Kidney (tissue), 14 donors: ENCODE measurements around the gene PRKCE. TPM values are rescaled to one million over a fixed set of nuclear protein-coding genes. Genes with fewer than 3 reads are reported as not detected.

Source experiments
- DNase-seq, 5 donors: peaks; one replicate each; pipeline ENCODE4 v3.0.0-alpha.2; 2013 to 2020
- FAIRE-seq: peaks from 2 replicates; lab custom pipeline; 2012; peaks lifted over from hg19 to GRCh38; lab: Jason Lieb, UNC
- H3K27ac ChIP-seq, 2 donors: one replicate each; pipeline ENCODE4 v1.7.0; 2013; ENCODE audit warnings: low read depth in 2 of 2, low read length in 2 of 2, inconsistent platforms in 1 of 2
- H3K27me3 ChIP-seq: one replicate; pipeline ENCODE4 v1.7.1; 2013; ENCODE audit warnings: low read length, inconsistent platforms; ENCODE audit not compliant: control insufficient read depth, insufficient read depth
- H3K36me3 ChIP-seq, 3 donors: one replicate each; pipeline versions ENCODE4 v1.7.0 to v1.7.1; 2013; ENCODE audit warnings: low read length in 3 of 3, control low read depth in 1 of 3, inconsistent platforms in 1 of 3; ENCODE audit not compliant: insufficient read depth in 3 of 3, control insufficient read depth in 2 of 3
- H3K4me1 ChIP-seq, 3 donors: one replicate each; pipeline versions ENCODE4 v1.7.0 to v1.7.1; 2013; ENCODE audit warnings: low read length in 3 of 3, inconsistent platforms in 1 of 3, low read depth in 1 of 3; ENCODE audit not compliant: control insufficient read depth in 2 of 3, insufficient read depth in 2 of 3
- H3K4me3 ChIP-seq, 3 donors: one replicate each; pipeline versions ENCODE4 v1.7.0 to v1.8.1; 2013; ENCODE audit warnings: low read length in 3 of 3, control low read depth in 1 of 3, inconsistent platforms in 1 of 3
- H3K9ac ChIP-seq, 3 donors: one replicate each; pipeline versions ENCODE4 v1.7.0 to v1.7.1; 2013; ENCODE audit warnings: low read length in 3 of 3, control low read depth in 1 of 3, inconsistent platforms in 1 of 3
- H3K9me3 ChIP-seq, 3 donors: one replicate each; pipeline versions ENCODE4 v1.7.0 to v1.7.1; 2013; ENCODE audit warnings: low read length in 3 of 3, control low read depth in 1 of 3, inconsistent platforms in 1 of 3; ENCODE audit not compliant: control insufficient read depth in 2 of 3, insufficient read depth in 1 of 3
- CTCF ChIP-seq: IDR thresholded peaks from 3 replicates; pipeline ENCODE4 v1.5.1; 2012; ENCODE audit warnings: mild to moderate bottlenecking, moderate library complexity, borderline replicate concordance; ENCODE audit not compliant: insufficient read depth; ENCODE audit errors: extremely low read depth
- intact Hi-C: fragments of 100-400 bp; cut with DNase I; formaldehyde crosslinking; loops from one replicate; pipeline ENCODE4 v1.11.1; 2022
- polyA plus RNA-seq: library from polyadenylated mRNA; stranded (reverse); fragments of 350-450 nt; fragmentation: Illumina TruSeq; extraction: RNeasy Lipid Tissue Mini Kit (QIAGEN cat#74804); gene quantifications from one replicate; pipeline ENCODE4 v1.2.3, GENCODE V29; 2014; ENCODE audit warnings: low read depth, low replicate concordance; ENCODE audit not compliant: insufficient read depth
- total RNA-seq: library from RNA; stranded (reverse); fragmentation: NEBNext Ultra II Directional; extraction: Animal tissue kit (Norgen Biotek cat#: 25700); gene quantifications from one replicate; pipeline ENCODE4 v1.2.1, GENCODE V29; 2021
- donor health status: control.
- donor health status: control.
- donor health status: control.
- donor health status: control.
- donor health status: control.
- donor health status: DM: yes; HTN: yes; CAD: no.
- donor health status: Normal renal cell carcinoma (clear cell type).

The PRKCE gene
- total and polyA plus RNA-seq, 2 donors from 2014 or later: 11.1 to 27.3 TPM

- peak; percentile 83 to 91 (median 87) for DNase-seq
- H3K4me1 ChIP-seq: peaks cover 0 to 15% (median 13%) of the 10 kb centered on the region in 3 donors
These were observed 287.4 kb downstream of the PRKCE start for GRCh38 chr2:45938649-45939511.

DNA sequence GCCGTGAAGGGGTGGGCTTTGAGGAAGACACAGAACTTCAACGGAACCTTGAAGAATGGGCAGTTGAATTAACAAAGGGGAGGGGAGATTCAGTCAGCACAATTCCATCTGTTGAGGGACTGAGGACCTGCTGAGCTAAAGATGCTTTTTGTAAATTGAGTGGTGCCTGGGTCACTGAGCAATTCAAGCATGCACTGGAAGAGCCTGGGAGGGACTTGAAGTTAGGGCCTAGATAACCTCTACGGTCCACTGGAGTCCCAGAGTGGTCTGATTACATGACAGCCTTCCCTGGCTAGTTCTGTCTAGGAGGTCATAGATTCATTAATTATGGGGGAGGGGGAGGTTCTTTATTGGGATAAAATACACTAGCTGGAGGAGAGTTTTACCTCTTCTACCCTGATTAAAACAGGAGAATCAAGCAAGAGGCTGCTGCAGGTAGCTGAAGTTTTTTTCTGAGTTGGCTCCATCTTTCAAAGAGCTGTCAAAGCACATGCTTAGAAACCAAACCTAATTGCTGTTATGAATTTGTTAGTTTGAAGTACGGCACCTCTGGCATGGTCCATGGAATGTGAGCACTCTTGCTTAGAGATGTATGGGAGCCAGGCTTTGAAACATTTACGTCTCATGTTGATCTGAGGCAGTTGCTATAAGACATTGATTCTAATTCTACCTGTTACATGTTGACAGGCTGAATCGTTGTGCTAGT, 290.2 kb downstream of the PRKCE start:
- H3K27me3 ChIP-seq: no peaks in the 10 kb centered on the region
- FAIRE-seq (no peak), DNase-seq (no peak)
- H3K4me3 ChIP-seq: no peak overlapping the region
- H3K36me3 ChIP-seq: no peaks in the 10 kb centered on the region
- H3K9ac ChIP-seq: no peak overlapping the region
- peaks cover 0 to 10% (median 8%) of the 10 kb centered on the region in 3 donors for H3K4me1 ChIP-seq
- no peak overlapping the region for H3K27ac ChIP-seq
- TF ChIP-seq CTCF: no peak
- no peaks in the 10 kb centered on the region for H3K9me3 ChIP-seq
- intact Hi-C loops: no loop called here

More at GRCh38 chr2:45938649-45939511, 287.4 kb downstream of the PRKCE start:
- H3K9me3 ChIP-seq: no peaks in the 10 kb centered on the region
- H3K9ac ChIP-seq: peak overlapping the region in 1 of 3 donors; percentile 17
- no peak for FAIRE-seq
- H3K27ac ChIP-seq: peak overlapping the region; percentile 69 to 77
- peak overlapping the region in 1 of 3 donors; percentile 47 for H3K4me3 ChIP-seq
- TF ChIP-seq CTCF: no peak
- intact Hi-C loops: loop anchor here (5.0 kb wide), 1 partner anchor 297 kb away; no protein-coding TSS in a partner anchor
- H3K36me3 ChIP-seq: no peaks in the 10 kb centered on the region
- no peaks in the 10 kb centered on the region for H3K27me3 ChIP-seq

DNA sequence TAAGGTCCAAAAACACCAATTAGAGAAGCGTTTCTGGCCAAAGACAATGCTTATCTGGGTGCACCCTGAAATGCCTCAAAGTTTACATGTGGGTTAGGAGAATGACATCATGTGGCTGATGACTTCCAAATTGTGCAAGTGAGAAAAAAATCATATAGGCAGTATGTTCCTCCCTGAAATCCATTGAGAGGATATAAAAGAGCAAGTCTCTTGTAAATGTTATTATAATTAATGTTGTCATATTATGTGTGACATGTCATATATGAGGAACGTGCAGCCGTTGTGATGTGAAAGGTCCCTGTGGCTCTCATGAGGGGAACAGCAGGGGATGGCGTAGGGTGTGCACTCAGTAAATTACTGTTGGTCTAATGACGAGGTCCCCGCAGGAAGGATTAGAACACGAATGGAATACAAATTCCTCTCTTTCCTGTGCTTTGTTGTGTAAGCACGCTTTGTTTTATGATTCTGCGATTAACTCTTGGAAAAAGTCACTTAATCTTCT, 290.8 kb downstream of the PRKCE start:
- DNase-seq (peak in 1 of 5 donors; percentile 11), FAIRE-seq (no peak)
- Histone ChIP-seq H3K9me3 (no peaks in the 10 kb centered on the region), H3K9ac (no peak overlapping the region), H3K36me3 (no peaks in the 10 kb centered on the region), H3K4me3 (no peak overlapping the region), H3K27ac (no peak overlapping the region), H3K4me1 (peaks cover 0 to 10% (median 8%) of the 10 kb centered on the region in 3 donors), H3K27me3 (no peaks in the 10 kb centered on the region)
- no peak for TF ChIP-seq CTCF
- intact Hi-C loops: no loop called here
